GM18505 (cell line): ENCODE measurements around the gene ATF1.

Source experiments
- ATAC-seq: cut with Tn5 transposase; IDR thresholded peaks from one replicate; pipeline ENCODE4 v1.9.1; 2021; ENCODE audit not compliant: unreplicated experiment
- POLR2A ChIP-seq: IDR thresholded peaks from 4 replicates; pipeline ENCODE4 v1.6.1; 2011; ENCODE audit warnings: borderline replicate concordance; ENCODE audit not compliant: insufficient read depth, insufficient read length; ENCODE audit errors: extremely low read depth

Gene ATF1

GRCh38 chr12:50771409-50771808, 7.5 kb downstream of the ATF1 start:
- no peak for ATAC-seq
- TF ChIP-seq POLR2A = no peak

- no peak for ATAC-seq
- no peak for TF ChIP-seq POLR2A
These were observed 8.6 kb downstream of the ATF1 start for GRCh38 chr12:50772470-50772869.

- TF ChIP-seq POLR2A = no peak
- ATAC-seq = no peak
These were observed 9.0 kb downstream of the ATF1 start for GRCh38 chr12:50772877-50773276.

GRCh38 chr12:50775251-50775650, 11.3 kb downstream of the ATF1 start:
- ATAC-seq = no peak
- no peak for TF ChIP-seq POLR2A

- TF ChIP-seq POLR2A = no peak
- no peak for ATAC-seq
These were observed 13.1 kb downstream of the ATF1 start for GRCh38 chr12:50776749-50777728.

- no peak for ATAC-seq
- no peak for TF ChIP-seq POLR2A
These were observed 15.0 kb downstream of the ATF1 start for GRCh38 chr12:50778663-50779590.

GRCh38 chr12:50780013-50780412, 16.1 kb downstream of the ATF1 start:
- no peak for ATAC-seq
- no peak for TF ChIP-seq POLR2A

GRCh38 chr12:50784501-50784900, 20.6 kb downstream of the ATF1 start:
- TF ChIP-seq POLR2A = no peak
- no peak for ATAC-seq

- no peak for TF ChIP-seq POLR2A
- no peak for ATAC-seq
These were observed 21.6 kb downstream of the ATF1 start for GRCh38 chr12:50785406-50786001.

GRCh38 chr12:50786498-50787231, 22.8 kb downstream of the ATF1 start:
- no peak for ATAC-seq
- no peak for TF ChIP-seq POLR2A

- TF ChIP-seq POLR2A = no peak
These were observed 23.7 kb downstream of the ATF1 start for GRCh38 chr12:50787618-50788017.

GRCh38 chr12:50788561-50788960, 24.7 kb downstream of the ATF1 start:
- no peak for ATAC-seq

More at GRCh38 chr12:50787618-50788017, 23.7 kb downstream of the ATF1 start:
- ATAC-seq = no peak

GRCh38 chr12:50790081-50790480, 26.2 kb downstream of the ATF1 start:
- no peak for TF ChIP-seq POLR2A
- no peak for ATAC-seq

More at GRCh38 chr12:50788561-50788960, 24.7 kb downstream of the ATF1 start:
- no peak for TF ChIP-seq POLR2A

GRCh38 chr12:50799908-50800307, 36.0 kb downstream of the ATF1 start:
- no peak for TF ChIP-seq POLR2A
- no peak for ATAC-seq
